HTERT RPE-1 (cell line): ENCODE results near the gene ATN1.
"Not testable (repeated sequence)": the region's sequence is repeated elsewhere in the genome, so short reads cannot be mapped to it uniquely, and the experiment has no call there.

Source experiments
- in situ Hi-C: fragments of 300-500 bp; cut with MboI; formaldehyde crosslinking; loops from 4 replicates; pipeline ENCODE4 v1.14.3; 2020; ENCODE audit warnings: low sequenced_read_pairs

ATN1 gene

GRCh38 chr12:6927379-6928021 is at the start of gene ATN1:
ATN1 (plus strand) TSS chr12:6927959; CDS start chr12:6934002, 6,043 bp downstream.
- in situ Hi-C loops = no loop called here

- in situ Hi-C loops = not testable (repeated sequence)
Measured at GRCh38 chr12:6879824-6880223, 47.9 kb upstream of the ATN1 start.

GRCh38 chr12:6883252-6883651 is 44.5 kb upstream of the ATN1 start:
- in situ Hi-C loops = no loop called here

- in situ Hi-C loops = no loop called here
Measured at GRCh38 chr12:6883683-6884082, 44.1 kb upstream of the ATN1 start.

- in situ Hi-C loops = no loop called here
Measured at GRCh38 chr12:6884539-6884938, 43.2 kb upstream of the ATN1 start.

- in situ Hi-C loops = not testable (repeated sequence)
Measured at GRCh38 chr12:6886206-6886999, 41.4 kb upstream of the ATN1 start.

GRCh38 chr12:6887460-6887859 is 40.3 kb upstream of the ATN1 start:
- in situ Hi-C loops = no loop called here

GRCh38 chr12:6888360-6888759 is 39.4 kb upstream of the ATN1 start:
- in situ Hi-C loops = no loop called here

- in situ Hi-C loops = not testable (repeated sequence)
Measured at GRCh38 chr12:6888794-6889193, 39.0 kb upstream of the ATN1 start.

GRCh38 chr12:6889775-6890573 is 37.8 kb upstream of the ATN1 start:
- in situ Hi-C loops = not testable (repeated sequence)

GRCh38 chr12:6890789-6891645 is 36.7 kb upstream of the ATN1 start:
- in situ Hi-C loops = no loop called here

GRCh38 chr12:6891646-6892001 is 36.1 kb upstream of the ATN1 start:
- in situ Hi-C loops = no loop called here

GRCh38 chr12:6892683-6893082 is 35.1 kb upstream of the ATN1 start:
- in situ Hi-C loops = not testable (repeated sequence)

- in situ Hi-C loops = no loop called here
Measured at GRCh38 chr12:6894321-6894720, 33.4 kb upstream of the ATN1 start.

- in situ Hi-C loops = no loop called here
Measured at GRCh38 chr12:6896846-6897435, 30.8 kb upstream of the ATN1 start.

- in situ Hi-C loops = no loop called here
Measured at GRCh38 chr12:6899427-6899826, 28.3 kb upstream of the ATN1 start.

- in situ Hi-C loops = no loop called here
Measured at GRCh38 chr12:6899837-6900519, 27.8 kb upstream of the ATN1 start.

- in situ Hi-C loops = no loop called here
Measured at GRCh38 chr12:6902448-6902847, 25.3 kb upstream of the ATN1 start.

GRCh38 chr12:6903722-6904121 is 24.0 kb upstream of the ATN1 start:
- in situ Hi-C loops = no loop called here
